WTC11 (cell line): ENCODE data around the gene MPND. TPM values are rescaled to one million over a fixed set of nuclear protein-coding genes. Genes with fewer than 3 reads are reported as not detected.
"Not testable (repeated sequence)": the region's sequence is repeated elsewhere in the genome, so short reads cannot be mapped to it uniquely, and the experiment has no call there.

Experiments used
- ATAC-seq: fragments of 200-7000 bp; cut with Tn5 transposase; 2 replicates; pipeline ENCODE4 v1.10.0; 2021; ENCODE audit warnings: mild to moderate bottlenecking, moderate library complexity
- CTCF ChIA-PET: fragments of 300-600 bp; sonication (Branson Sonifier 250); formaldehyde crosslinking; loops from one replicate; lab custom pipeline; 2021; ENCODE audit warnings: antibody characterized with exemption; lab: Charles Lee
- POLR2A ChIA-PET: fragments of 350-600 bp; sonication (Branson Sonifier 250); formaldehyde crosslinking; loops from one replicate; lab custom pipeline; 2021; ENCODE audit warnings: antibody characterized with exemption; lab: Charles Lee
- DNase-seq: peaks from one replicate; pipeline ENCODE4 v3.0.0; 2021; ENCODE audit warnings: low spot score
- H3K27ac Mint-ChIP-seq: 2 replicates; pipeline ENCODE4 v1.8.0; 2021; ENCODE audit warnings: mixed read lengths
- H3K27me3 Mint-ChIP-seq: 2 replicates; pipeline ENCODE4 v1.8.0; 2021; ENCODE audit warnings: low read depth, mild to moderate bottlenecking, moderate library complexity, mixed read lengths
- H3K36me3 Mint-ChIP-seq: 2 replicates; pipeline ENCODE4 v1.8.0; 2021; ENCODE audit warnings: mixed read lengths
- H3K4me1 Mint-ChIP-seq: 2 replicates; pipeline ENCODE4 v1.8.0; 2022; ENCODE audit warnings: mixed read lengths
- H3K4me3 Mint-ChIP-seq: 2 replicates; pipeline ENCODE4 v1.8.0; 2021; ENCODE audit warnings: mild to moderate bottlenecking, moderate library complexity, mixed read lengths
- H3K9me3 Mint-ChIP-seq: 2 replicates; pipeline ENCODE4 v1.8.0; 2021; ENCODE audit warnings: mixed read lengths
- CBFB ChIP-seq: sonication (generic); formaldehyde crosslinking; IDR thresholded peaks from 2 replicates; pipeline ENCODE4 v1.8.1; 2022; ENCODE audit warnings: mild to moderate bottlenecking, low read depth, missing genetic modification reagents
- ESRRA ChIP-seq: sonication (generic); formaldehyde crosslinking; IDR thresholded peaks from 2 replicates; pipeline ENCODE4 v1.8.1; 2022; ENCODE audit warnings: mild to moderate bottlenecking, missing genetic modification reagents, borderline replicate concordance
- FOXK1 ChIP-seq: sonication (generic); formaldehyde crosslinking; IDR thresholded peaks from 2 replicates; pipeline ENCODE4 v1.8.0; 2022; ENCODE audit warnings: mild to moderate bottlenecking, moderate library complexity, missing genetic modification reagents
- FOXP1 ChIP-seq: sonication (generic); formaldehyde crosslinking; IDR thresholded peaks from 2 replicates; pipeline ENCODE4 v1.8.0; 2022; ENCODE audit warnings: missing genetic modification reagents, mild to moderate bottlenecking, moderate library complexity, borderline replicate concordance
- GRHL2 ChIP-seq: fragments of 250-450 bp; sonication (Bioruptor Pico); IDR thresholded peaks from 2 replicates; pipeline ENCODE4 v1.8.0; 2022; ENCODE audit warnings: mild to moderate bottlenecking, moderate library complexity; ENCODE audit not compliant: insufficient replicate concordance, severe bottlenecking
- MYBL2 ChIP-seq: sonication (generic); formaldehyde crosslinking; IDR thresholded peaks from 2 replicates; pipeline ENCODE4 v1.8.1; 2023; ENCODE audit warnings: mild to moderate bottlenecking, moderate library complexity, missing genetic modification reagents
- NFYB ChIP-seq: sonication (generic); formaldehyde crosslinking; conservative IDR thresholded peaks from 2 replicates; pipeline ENCODE4 v1.8.0; 2022; ENCODE audit warnings: low read depth, missing genetic modification reagents
- SMAD3 ChIP-seq: sonication (generic); formaldehyde crosslinking; IDR thresholded peaks from 2 replicates; pipeline ENCODE4 v1.8.0; 2022; ENCODE audit warnings: missing genetic modification reagents, mild to moderate bottlenecking, borderline replicate concordance
- ZNF121 ChIP-seq: sonication (generic); formaldehyde crosslinking; IDR thresholded peaks from 2 replicates; pipeline ENCODE4 v1.8.0; 2023; ENCODE audit warnings: missing genetic modification reagents
- ZNF263 ChIP-seq: sonication (generic); formaldehyde crosslinking; IDR thresholded peaks from 2 replicates; pipeline ENCODE4 v1.8.1; 2022; ENCODE audit warnings: low read depth, mild to moderate bottlenecking, moderate library complexity, missing genetic modification reagents
- total RNA-seq: library from RNA; stranded (reverse); gene quantifications from 3 replicates; pipeline ENCODE4 v1.2.3, GENCODE V29; 2021
- TF ChIP-seq, protein P1 (sequence below): sonication (generic); formaldehyde crosslinking; IDR thresholded peaks from 2 replicates; pipeline ENCODE4 v1.8.0; 2023; ENCODE audit warnings: missing genetic modification reagents, mild to moderate bottlenecking, borderline replicate concordance
- TF ChIP-seq, protein P2 (sequence below): sonication (generic); formaldehyde crosslinking; IDR thresholded peaks from 2 replicates; pipeline ENCODE4 v1.8.0; 2022; ENCODE audit warnings: missing genetic modification reagents
- TF ChIP-seq, protein P3 (sequence below): fragments of 250-450 bp; sonication (Bioruptor Pico); conservative IDR thresholded peaks from 2 replicates; pipeline ENCODE4 v1.9.0; 2021; ENCODE audit warnings: mild to moderate bottlenecking
- TF ChIP-seq, protein P4 (sequence below): fragments of 250-450 bp; sonication (Bioruptor Pico); IDR thresholded peaks from 2 replicates; pipeline ENCODE4 v1.9.0; 2021; ENCODE audit warnings: mild to moderate bottlenecking
- TF ChIP-seq, protein P5 (sequence below): sonication (generic); formaldehyde crosslinking; IDR thresholded peaks from 2 replicates; pipeline ENCODE4 v1.8.1; 2022; ENCODE audit warnings: low read depth, mild to moderate bottlenecking, moderate library complexity, missing genetic modification reagents, borderline replicate concordance
- TF ChIP-seq, protein P6 (sequence below): fragments of 200-600 bp; IDR thresholded peaks from 2 replicates; pipeline ENCODE4 v1.8.0; 2022; ENCODE audit warnings: antibody characterized with exemption

The MPND gene
- total RNA-seq, 1 experiment from 2014 or later, result 28.3 TPM

DNA sequence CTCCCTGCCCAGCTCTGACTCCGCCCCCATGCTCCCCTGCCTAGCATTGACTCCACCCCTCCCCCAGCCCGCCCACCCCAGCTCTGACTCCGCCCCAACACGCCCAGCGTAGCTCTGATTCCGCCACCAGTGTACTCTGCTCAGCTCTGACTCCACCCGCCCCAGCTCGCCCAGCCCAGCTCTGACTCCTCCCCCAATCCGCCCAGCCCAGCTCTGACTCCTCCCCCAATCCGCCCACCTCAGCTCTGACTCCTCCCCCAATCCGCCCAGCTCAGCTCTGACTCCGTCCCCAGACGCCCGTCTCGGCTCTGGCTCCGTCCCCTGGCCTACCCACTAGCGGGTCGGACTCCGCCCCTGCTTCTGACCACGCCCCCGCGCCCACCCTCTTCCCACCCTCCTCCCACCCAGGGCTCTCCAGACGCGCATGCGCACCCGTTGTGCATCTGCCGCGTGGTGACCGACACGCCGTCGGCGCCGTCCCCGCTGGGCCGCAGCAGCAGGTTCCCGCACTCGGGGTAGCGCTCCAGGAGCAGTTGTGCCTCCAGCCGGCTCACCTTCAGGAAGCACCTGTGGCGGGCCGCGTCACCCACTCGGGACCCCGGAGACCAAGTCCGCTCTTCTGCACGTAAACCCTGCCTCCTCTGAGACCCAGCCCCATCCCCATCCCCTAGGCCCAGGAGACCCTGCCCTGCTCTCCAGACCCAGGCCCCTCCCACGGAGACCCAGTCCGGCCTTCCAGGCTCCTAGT, 14.9 kb upstream of the MPND start (continued):
- TF ChIP-seq, protein P1, sequence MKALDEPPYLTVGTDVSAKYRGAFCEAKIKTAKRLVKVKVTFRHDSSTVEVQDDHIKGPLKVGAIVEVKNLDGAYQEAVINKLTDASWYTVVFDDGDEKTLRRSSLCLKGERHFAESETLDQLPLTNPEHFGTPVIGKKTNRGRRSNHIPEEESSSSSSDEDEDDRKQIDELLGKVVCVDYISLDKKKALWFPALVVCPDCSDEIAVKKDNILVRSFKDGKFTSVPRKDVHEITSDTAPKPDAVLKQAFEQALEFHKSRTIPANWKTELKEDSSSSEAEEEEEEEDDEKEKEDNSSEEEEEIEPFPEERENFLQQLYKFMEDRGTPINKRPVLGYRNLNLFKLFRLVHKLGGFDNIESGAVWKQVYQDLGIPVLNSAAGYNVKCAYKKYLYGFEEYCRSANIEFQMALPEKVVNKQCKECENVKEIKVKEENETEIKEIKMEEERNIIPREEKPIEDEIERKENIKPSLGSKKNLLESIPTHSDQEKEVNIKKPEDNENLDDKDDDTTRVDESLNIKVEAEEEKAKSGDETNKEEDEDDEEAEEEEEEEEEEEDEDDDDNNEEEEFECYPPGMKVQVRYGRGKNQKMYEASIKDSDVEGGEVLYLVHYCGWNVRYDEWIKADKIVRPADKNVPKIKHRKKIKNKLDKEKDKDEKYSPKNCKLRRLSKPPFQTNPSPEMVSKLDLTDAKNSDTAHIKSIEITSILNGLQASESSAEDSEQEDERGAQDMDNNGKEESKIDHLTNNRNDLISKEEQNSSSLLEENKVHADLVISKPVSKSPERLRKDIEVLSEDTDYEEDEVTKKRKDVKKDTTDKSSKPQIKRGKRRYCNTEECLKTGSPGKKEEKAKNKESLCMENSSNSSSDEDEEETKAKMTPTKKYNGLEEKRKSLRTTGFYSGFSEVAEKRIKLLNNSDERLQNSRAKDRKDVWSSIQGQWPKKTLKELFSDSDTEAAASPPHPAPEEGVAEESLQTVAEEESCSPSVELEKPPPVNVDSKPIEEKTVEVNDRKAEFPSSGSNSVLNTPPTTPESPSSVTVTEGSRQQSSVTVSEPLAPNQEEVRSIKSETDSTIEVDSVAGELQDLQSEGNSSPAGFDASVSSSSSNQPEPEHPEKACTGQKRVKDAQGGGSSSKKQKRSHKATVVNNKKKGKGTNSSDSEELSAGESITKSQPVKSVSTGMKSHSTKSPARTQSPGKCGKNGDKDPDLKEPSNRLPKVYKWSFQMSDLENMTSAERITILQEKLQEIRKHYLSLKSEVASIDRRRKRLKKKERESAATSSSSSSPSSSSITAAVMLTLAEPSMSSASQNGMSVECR (CRISPR knock-in tag), result peak; percentile 25; the same call in 1 of the 2 replicates
- TF ChIP-seq, protein P2, sequence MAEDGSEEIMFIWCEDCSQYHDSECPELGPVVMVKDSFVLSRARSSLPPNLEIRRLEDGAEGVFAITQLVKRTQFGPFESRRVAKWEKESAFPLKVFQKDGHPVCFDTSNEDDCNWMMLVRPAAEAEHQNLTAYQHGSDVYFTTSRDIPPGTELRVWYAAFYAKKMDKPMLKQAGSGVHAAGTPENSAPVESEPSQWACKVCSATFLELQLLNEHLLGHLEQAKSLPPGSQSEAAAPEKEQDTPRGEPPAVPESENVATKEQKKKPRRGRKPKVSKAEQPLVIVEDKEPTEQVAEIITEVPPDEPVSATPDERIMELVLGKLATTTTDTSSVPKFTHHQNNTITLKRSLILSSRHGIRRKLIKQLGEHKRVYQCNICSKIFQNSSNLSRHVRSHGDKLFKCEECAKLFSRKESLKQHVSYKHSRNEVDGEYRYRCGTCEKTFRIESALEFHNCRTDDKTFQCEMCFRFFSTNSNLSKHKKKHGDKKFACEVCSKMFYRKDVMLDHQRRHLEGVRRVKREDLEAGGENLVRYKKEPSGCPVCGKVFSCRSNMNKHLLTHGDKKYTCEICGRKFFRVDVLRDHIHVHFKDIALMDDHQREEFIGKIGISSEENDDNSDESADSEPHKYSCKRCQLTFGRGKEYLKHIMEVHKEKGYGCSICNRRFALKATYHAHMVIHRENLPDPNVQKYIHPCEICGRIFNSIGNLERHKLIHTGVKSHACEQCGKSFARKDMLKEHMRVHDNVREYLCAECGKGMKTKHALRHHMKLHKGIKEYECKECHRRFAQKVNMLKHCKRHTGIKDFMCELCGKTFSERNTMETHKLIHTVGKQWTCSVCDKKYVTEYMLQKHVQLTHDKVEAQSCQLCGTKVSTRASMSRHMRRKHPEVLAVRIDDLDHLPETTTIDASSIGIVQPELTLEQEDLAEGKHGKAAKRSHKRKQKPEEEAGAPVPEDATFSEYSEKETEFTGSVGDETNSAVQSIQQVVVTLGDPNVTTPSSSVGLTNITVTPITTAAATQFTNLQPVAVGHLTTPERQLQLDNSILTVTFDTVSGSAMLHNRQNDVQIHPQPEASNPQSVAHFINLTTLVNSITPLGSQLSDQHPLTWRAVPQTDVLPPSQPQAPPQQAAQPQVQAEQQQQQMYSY, result peak; percentile 89
- TF ChIP-seq ZNF263, result no peak
- peak; percentile 61; the same call in 1 of the 2 replicates for TF ChIP-seq FOXK1
- TF ChIP-seq CBFB (CRISPR knock-in tag), result no peak
- TF ChIP-seq GRHL2 (CRISPR knock-in tag), result no peak
- no peak for TF ChIP-seq NFYB
- TF ChIP-seq, all 79 proteins: peak for 11

DNA sequence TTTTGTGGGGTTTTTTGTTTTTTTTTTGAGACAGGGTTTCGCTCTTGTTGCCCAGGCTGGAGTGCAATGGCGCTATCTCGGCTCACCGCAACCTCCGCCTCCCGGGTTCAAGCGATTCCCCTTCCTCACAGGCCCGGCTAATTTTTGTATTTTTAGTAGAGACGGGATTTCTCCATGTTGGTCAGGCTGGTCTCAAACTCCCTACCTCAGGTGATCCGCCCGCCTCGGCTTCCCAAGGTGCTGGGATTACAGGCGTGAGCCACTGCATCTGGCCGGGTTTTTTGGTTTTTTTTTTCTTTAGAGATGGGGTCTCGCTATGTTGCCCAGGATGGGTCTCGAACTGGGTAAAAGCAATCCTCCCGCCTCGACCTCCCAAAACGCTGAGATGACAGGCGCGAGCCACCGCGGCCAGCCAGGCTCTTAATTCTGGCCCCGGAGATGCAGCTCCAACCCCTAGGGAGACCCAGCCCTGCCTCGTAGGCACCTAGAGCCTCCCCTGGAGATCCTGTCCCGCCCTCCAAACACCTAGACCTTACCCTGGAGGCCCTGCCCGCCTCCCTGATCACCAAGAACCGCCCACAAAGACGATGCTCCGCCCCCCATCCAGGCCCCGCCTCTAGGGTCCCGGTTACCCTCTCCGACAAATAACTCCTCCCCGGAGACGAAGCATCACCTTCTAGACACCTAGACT, 14.2 kb upstream of the MPND start:
- ATAC-seq (peak; percentile 3), DNase-seq (peak; percentile 90)
- POLR2A ChIA-PET, H3K27me3 Mint-ChIP-seq, H3K27ac Mint-ChIP-seq, H3K9me3 Mint-ChIP-seq, H3K36me3 Mint-ChIP-seq: not testable (repeated sequence)
- CTCF ChIA-PET, result interaction anchor here (0.6 to 1.4 kb wide), 2 partner anchors 62 to 342 kb away, joined by 8 to 35 read pairs; no protein-coding TSS in a partner anchor
- Mint-ChIP-seq H3K4me3 (peak overlapping the region; percentile 73), H3K4me1 (peaks cover 12% of the 10 kb centered on the region)
- TF ChIP-seq ZNF121 (CRISPR knock-in tag), result peak; percentile 90

DNA sequence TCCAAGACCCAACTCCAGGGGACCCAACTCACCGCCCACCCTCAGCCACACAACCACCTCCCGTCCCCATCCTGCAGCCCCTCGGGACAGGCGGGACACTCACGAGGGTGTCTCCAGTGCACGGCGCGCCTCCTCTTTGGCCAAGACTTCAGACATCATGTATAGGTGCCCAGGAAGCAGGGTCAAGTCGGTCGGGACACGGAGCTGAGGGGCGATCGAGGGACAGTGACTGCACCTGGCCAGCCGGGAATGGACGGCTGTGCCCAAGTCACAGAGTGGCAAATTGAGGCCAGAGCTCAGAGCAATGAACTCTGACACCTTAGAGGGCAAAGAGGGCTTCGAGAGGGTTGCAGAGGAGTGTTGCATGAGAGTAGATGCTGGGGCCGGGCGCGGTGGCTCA, 13.5 kb upstream of the MPND start:
- Mint-ChIP-seq H3K36me3 (peaks cover 9% of the 10 kb centered on the region), H3K9me3 (peaks cover 8% of the 10 kb centered on the region), H3K4me1 (peaks cover 12% of the 10 kb centered on the region), H3K4me3 (0 out of 2 replicates have a peak overlapping the region, but pooled peaks have one; percentile 10), H3K27me3 (peaks cover 8% of the 10 kb centered on the region), H3K27ac (no peak overlapping the region)
- ATAC-seq, result no peak
- CTCF ChIA-PET, result interaction anchor here (0.5 to 1.3 kb wide), 2 partner anchors 14 to 69 kb away, joined by 4 to 6 read pairs; partner anchors contain the start of gene MPND
- POLR2A ChIA-PET, result no interaction called here
- no peak for DNase-seq
- TF ChIP-seq FOXP1 (CRISPR knock-in tag) (no peak), ZNF263 (no peak), MYBL2 (CRISPR knock-in tag) (no peak), SMAD3 (CRISPR knock-in tag) (no peak), ESRRA (CRISPR knock-in tag) (no peak)
- TF ChIP-seq, protein P3, sequence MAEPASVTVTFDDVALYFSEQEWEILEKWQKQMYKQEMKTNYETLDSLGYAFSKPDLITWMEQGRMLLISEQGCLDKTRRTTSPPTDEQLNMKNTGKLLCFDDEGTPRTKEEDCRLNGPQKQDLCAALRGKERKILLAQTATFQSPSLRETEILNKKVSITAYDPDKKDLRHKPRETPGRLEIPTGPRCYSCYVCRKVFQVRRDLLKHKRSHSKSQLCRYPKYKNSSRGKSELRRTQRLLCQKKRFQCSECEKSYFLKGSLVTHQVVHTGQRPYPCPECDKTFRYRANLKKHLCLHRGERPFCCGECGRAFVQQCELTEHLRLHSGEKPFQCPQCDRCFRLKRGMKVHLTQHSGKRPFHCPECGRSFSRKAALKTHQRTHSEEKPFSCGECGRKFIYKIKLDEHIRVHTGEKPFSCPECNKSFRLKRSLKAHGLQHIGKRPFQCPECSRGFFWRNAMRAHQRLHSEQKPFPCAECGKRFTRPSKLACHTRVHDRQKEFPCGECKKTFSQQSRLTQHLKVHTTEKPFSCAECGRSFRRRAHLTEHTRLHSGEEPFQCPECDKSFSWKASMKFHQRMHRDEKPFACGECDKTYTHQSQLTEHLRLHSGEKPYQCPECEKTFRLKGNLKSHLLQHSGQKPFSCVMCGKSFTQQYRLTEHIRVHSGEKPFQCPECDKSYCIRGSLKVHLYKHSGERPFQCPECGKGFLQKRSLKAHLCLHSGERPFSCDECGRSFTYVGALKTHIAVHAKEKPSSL (CRISPR knock-in tag), result no peak
- TF ChIP-seq, protein P4, sequence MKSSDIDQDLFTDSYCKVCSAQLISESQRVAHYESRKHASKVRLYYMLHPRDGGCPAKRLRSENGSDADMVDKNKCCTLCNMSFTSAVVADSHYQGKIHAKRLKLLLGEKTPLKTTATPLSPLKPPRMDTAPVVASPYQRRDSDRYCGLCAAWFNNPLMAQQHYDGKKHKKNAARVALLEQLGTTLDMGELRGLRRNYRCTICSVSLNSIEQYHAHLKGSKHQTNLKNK (CRISPR knock-in tag), result no peak
- TF ChIP-seq, protein P5, sequence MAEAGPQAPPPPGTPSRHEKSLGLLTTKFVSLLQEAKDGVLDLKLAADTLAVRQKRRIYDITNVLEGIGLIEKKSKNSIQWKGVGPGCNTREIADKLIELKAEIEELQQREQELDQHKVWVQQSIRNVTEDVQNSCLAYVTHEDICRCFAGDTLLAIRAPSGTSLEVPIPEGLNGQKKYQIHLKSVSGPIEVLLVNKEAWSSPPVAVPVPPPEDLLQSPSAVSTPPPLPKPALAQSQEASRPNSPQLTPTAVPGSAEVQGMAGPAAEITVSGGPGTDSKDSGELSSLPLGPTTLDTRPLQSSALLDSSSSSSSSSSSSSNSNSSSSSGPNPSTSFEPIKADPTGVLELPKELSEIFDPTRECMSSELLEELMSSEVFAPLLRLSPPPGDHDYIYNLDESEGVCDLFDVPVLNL (CRISPR knock-in tag), result no peak
- TF ChIP-seq, protein P6, sequence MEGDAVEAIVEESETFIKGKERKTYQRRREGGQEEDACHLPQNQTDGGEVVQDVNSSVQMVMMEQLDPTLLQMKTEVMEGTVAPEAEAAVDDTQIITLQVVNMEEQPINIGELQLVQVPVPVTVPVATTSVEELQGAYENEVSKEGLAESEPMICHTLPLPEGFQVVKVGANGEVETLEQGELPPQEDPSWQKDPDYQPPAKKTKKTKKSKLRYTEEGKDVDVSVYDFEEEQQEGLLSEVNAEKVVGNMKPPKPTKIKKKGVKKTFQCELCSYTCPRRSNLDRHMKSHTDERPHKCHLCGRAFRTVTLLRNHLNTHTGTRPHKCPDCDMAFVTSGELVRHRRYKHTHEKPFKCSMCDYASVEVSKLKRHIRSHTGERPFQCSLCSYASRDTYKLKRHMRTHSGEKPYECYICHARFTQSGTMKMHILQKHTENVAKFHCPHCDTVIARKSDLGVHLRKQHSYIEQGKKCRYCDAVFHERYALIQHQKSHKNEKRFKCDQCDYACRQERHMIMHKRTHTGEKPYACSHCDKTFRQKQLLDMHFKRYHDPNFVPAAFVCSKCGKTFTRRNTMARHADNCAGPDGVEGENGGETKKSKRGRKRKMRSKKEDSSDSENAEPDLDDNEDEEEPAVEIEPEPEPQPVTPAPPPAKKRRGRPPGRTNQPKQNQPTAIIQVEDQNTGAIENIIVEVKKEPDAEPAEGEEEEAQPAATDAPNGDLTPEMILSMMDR, result no peak
